ENCODE data around the gene MAPK4.
A peak's percentile ranks its signal among the peaks of the same experiment; 100 is the strongest.
"Not testable (repeated sequence)": the region's sequence is repeated elsewhere in the genome, so short reads cannot be mapped to it uniquely, and the experiment has no call there.

The MAPK4 gene

DNA sequence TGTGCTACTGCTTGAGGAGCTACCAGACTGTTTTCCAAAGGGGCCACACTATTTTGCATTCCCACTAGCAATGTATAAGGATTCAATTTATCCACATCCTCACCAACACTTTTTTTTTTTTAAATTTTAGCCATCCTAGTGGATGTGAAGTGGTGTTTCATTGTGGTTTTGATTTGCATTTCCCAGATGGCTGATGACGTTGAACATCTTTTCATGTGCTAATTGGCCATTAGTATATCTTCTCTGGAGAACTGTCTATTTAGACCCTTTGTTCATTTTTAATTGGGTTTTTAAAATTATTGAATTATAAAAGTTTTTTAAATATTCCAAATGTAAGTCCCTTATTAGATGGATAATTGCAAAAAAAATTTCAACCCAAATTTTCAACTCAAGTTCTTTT lies 121.1 kb downstream of the MAPK4 start:
- DNase-seq (ENCODE audit: low spot score) = no peak

GRCh38 chr18:50682852-50683251 lies 123.0 kb downstream of the MAPK4 start:
- DNase-seq (ENCODE audit: low spot score) = no peak

DNA sequence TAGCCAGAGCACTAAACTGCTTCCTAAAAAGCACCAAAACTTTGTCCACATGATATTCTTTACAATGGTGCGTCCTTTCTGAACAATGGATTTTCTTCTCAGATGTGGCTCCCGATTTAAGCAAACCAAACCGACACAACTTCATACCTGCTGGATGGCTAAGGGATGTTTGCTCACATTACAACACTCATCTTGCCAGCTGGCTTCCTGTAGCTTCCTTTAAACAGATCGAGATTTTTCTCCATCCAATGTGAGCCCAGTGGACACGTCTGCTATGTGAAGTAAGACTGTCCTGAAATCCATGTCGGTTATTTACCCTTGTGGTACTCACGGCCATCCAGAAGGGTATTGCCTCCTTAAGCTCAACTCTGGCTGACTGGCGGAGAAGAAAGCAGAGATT lies 126.5 kb downstream of the MAPK4 start:
- no peak for DNase-seq (ENCODE audit: low spot score)

DNA sequence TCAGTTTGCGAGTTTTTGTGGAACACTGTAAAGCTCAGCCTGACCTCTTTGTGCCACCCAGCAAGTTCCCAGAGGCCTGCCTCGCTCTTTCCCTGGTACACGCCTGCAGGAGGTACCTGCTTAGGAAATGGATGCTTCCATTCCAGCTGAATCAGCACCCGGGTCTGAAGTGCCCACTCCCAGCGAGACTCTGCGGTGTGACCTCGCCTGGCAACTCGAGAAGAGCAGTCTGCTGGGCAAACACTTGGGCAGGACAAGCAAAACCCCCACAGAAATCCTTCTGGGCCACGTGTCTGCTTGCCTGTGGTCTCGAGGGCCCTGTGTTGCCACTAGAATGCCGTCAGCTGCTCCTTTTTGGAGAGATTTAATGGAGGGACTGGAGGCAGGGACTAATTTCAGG lies 127.6 kb downstream of the MAPK4 start:
- DNase-seq (ENCODE audit: low spot score) = no peak

GRCh38 chr18:50689578-50689977 lies 129.7 kb downstream of the MAPK4 start:
- DNase-seq (ENCODE audit: low spot score) = no peak

- DNase-seq (ENCODE audit: low spot score) = no peak
Measured at GRCh38 chr18:50694147-50694546, 134.3 kb downstream of the MAPK4 start.

- no peak for DNase-seq (ENCODE audit: low spot score)
Measured at GRCh38 chr18:50695431-50696176, 135.7 kb downstream of the MAPK4 start.

DNA sequence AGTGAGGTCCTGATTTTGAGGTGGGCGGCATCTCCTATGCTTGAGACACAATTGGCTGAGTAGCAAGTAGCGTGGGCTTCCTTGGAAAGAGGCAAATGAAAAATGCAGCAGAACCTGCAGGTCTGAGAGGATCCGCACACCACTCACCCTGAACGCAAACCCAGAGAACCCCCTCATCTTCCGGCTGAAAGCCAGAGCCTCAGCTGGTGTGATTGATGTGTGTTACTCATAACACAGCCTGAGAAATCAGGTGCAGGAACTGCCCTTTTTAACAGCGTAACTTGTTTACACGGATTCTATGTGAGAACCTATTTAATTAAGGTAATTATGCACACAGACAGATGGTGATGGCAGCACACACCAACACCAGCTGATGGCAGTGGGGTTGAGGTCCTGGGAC lies 136.5 kb downstream of the MAPK4 start:
- no peak for DNase-seq (ENCODE audit: low spot score)

- DNase-seq (ENCODE audit: low spot score) = no peak
Measured at GRCh38 chr18:50696929-50697328, 137.0 kb downstream of the MAPK4 start.

- no peak for DNase-seq (ENCODE audit: low spot score)
Measured at GRCh38 chr18:50697509-50697908, 137.6 kb downstream of the MAPK4 start.

DNA sequence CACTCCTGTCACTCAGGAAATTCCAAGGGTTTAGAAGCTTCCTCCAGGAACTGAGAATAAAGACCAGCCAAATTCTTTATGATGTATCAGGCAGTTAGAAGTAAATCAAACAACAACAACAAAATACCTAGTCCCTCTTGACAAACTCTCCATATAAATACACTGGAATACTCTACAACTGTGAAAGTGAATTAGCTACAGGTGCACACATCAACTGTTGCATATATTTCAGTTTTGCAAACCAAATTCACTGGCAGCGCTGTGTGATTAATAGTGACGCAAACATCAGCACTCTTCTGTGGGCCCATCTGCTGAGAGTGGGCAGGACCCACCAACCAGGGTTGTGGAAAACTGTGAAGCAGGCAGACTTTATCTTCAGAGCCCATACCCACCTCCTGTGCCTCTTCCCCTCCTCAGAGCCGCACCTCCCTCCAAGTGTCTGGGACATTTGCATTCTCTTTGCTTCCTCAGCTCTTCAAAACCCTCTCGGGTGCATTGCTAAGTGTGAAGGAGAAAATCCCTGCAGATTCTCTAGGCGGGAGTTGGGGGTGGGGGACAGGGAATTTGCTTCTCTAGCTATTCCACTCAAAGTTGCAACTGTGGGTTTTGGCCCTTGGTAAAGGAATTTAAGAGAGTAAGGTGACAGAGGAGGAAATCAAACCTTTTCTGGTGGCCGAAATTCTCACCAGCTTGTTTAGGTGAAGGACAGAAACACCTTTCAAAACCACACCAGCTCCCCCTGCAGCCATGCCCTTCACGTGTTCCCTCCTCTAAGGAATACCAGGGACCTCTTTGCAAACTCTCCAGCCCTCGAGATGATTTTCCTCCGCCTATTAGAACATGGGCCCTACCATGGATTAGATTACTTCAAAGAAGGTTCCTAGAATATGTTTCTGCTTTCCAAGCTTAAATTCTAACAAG lies 140.6 kb downstream of the MAPK4 start:
- no peak for DNase-seq (ENCODE audit: low spot score)

DNA sequence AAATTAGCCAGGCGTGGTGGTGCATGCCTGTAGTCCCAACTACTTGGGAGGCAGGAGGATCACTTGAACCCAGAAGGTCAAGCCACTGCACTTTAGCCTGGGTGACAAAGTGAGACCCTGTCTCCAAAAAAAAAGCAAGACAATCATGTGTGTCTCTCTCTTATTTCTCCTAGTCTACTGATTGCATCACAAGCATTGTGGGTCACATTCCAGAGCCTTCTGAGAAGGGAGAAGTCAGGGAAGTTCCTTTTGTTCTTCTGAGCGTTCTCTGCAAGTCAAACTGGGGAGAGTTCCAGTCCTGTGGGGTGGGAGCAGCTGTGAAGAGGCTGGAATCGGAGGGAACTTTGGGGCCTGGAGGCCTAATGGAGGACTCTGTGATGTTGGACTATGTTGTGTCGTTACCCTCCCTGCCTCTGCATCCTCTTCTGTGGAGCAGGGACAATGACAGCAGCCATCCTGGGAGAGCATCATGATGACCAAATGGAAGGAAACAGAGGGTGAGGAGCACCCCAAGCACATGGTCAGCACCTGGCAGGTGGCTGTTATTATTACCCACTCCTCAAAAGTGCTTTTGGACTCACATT lies 144.6 kb downstream of the MAPK4 start:
- no peak for DNase-seq (ENCODE audit: low spot score)

- no peak for DNase-seq (ENCODE audit: low spot score)
Measured at GRCh38 chr18:50706199-50706598, 146.3 kb downstream of the MAPK4 start.

- no peak for DNase-seq (ENCODE audit: low spot score)
Measured at GRCh38 chr18:50706651-50707050, 146.8 kb downstream of the MAPK4 start.

- not testable (repeated sequence) for DNase-seq (ENCODE audit: low spot score)
Measured at GRCh38 chr18:50707297-50707696, 147.4 kb downstream of the MAPK4 start.

GRCh38 chr18:50707855-50708469 lies 148.1 kb downstream of the MAPK4 start:
- no peak for DNase-seq (ENCODE audit: low spot score)

- no peak for DNase-seq (ENCODE audit: low spot score)
Measured at GRCh38 chr18:50709193-50709592, 149.3 kb downstream of the MAPK4 start.

GRCh38 chr18:50711386-50711785 lies 151.5 kb downstream of the MAPK4 start:
- DNase-seq (ENCODE audit: low spot score) = no peak

DNA sequence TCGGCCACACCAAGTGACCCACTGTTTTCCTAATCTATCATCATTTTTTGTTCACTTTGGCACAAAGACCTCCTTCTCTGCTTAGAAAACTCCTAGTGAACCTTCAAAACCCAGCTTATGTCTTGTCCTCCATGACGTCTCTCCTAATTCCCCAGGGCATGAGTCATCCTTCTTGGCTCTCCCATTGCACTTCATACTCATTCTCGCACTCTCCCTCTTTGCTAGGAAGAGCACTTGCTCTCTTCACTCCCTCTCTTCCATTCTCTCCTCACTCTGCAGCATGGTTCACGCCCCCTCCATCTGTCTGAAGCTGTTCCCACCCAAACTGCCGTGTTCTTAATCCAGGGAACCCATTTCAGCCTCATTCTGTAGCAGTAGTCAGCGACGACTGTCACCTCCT lies 156.0 kb downstream of the MAPK4 start:
- DNase-seq (ENCODE audit: low spot score) = peak; percentile 81

DNA sequence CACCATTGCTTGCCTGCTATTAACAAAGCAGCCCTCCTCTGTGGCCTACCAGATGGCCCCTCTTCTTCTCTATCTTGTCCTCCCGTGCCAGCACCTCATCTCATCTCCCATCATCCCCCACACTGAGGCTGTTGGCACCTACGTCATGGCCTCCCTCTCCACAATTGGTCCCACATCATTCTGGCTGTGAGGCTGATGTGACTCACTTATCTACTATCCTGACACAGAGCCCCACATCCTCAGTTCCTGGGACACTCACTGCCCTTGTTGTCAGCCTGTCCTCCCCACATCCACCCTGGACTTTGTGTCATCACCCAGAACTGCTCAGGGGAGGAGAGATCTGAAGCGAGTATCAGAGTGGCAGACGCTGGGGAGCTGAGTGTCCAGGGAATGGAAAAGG lies 157.0 kb downstream of the MAPK4 start:
- DNase-seq (ENCODE audit: low spot score) = no peak

- no peak for DNase-seq (ENCODE audit: low spot score)
Measured at GRCh38 chr18:50717563-50717962, 157.7 kb downstream of the MAPK4 start.
